Spleen (tissue), 7 donors: Measurements from ENCODE around the gene MAST4.

ENCODE experiments used
- POLR2A ChIP-seq, 3 donors: fragments of 450-650 bp; IDR thresholded peaks; one replicate each; pipeline ENCODE4 v1.5.1; 2017; ENCODE audit warnings: antibody characterized with exemption in 3 of 3, mild to moderate bottlenecking in 1 of 3
- POLR2AphosphoS5 ChIP-seq, 3 donors: sonication (generic); formaldehyde crosslinking; IDR thresholded peaks; one replicate each; pipeline ENCODE4 v1.5.1; 2017; ENCODE audit warnings: antibody characterized with exemption in 3 of 3
- TF ChIP-seq, protein P1 (sequence below), 11 experiments: fragments of 200-600 bp in 7 of 11; fragments of 450-650 bp in 4 of 11; sonication (generic) in 4 of 11; IDR thresholded peaks in 8 of 11; conservative IDR thresholded peaks in 3 of 11; 1 replicate in 7 of 11; 2 replicates in 4 of 11; pipeline versions ENCODE4 v1.4.0 to v1.8.0; 2016 to 2021; ENCODE audit warnings: antibody characterized with exemption in 11 of 11, inconsistent platforms in 4 of 11, mild to moderate bottlenecking in 1 of 11
- donor health status: DM: no; HTN: no; CAD: no; lungs with moderate emphysema.
- donor health status: DM: no; HTN: no; CAD: no.
- donor health status: DM: no; HTN: no; CAD: no.

DNA sequence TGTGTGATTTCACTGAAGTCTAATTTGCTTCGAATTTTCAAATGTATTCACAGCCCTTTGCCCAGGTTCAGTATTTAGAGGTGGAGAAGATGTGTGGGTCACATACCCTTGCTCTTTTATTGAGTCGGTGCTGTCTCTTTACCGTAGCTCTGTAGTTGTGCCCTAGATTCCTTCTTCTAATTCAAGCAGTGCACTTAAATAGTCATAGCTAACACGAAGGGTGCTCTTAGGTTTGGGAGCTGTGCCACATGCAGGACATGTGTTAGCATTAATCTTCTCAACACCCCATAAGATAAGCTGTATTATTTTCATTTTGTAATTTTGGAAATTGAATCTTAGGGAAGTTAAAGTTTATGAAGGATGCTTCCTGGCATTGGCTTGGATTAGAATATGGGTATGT, 293.3 kb downstream of the MAST4 start:
- TF ChIP-seq, protein P1, sequence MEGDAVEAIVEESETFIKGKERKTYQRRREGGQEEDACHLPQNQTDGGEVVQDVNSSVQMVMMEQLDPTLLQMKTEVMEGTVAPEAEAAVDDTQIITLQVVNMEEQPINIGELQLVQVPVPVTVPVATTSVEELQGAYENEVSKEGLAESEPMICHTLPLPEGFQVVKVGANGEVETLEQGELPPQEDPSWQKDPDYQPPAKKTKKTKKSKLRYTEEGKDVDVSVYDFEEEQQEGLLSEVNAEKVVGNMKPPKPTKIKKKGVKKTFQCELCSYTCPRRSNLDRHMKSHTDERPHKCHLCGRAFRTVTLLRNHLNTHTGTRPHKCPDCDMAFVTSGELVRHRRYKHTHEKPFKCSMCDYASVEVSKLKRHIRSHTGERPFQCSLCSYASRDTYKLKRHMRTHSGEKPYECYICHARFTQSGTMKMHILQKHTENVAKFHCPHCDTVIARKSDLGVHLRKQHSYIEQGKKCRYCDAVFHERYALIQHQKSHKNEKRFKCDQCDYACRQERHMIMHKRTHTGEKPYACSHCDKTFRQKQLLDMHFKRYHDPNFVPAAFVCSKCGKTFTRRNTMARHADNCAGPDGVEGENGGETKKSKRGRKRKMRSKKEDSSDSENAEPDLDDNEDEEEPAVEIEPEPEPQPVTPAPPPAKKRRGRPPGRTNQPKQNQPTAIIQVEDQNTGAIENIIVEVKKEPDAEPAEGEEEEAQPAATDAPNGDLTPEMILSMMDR (IDR thresholded peaks at IDR 0.05 in 8 of 11, conservative IDR thresholded peaks at IDR 0.05 in 3 of 11) = no peak
- no peak for TF ChIP-seq POLR2A (IDR thresholded peaks at IDR 0.05)
- no peak for TF ChIP-seq POLR2AphosphoS5 (IDR thresholded peaks at IDR 0.05)
